Measurements from ENCODE around the gene DOK6.

Gene DOK6

DNA sequence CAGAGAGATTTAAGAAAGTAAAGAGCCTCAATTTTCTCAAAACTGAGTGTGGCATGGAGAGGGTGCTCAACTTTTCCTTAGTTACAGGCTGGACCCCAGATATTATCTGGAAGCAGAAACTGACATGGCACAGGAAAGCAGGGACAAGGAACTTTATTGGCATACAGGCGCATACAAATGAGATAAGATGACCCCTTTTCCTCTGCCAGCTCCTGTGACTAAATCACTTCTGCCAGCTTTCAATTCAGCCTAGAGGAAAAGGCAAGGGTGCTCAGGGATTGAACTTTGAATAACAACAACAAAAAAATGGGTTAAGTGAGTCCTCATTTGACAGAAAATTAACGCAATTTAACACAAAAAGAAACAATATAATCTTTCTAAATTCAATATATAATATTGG lies 284.1 kb downstream of the DOK6 start:
- DNase-seq (ENCODE audit: low read depth in 2 of 2) = no peak

- DNase-seq (ENCODE audit: low read depth in 2 of 2) = no peak
Measured at GRCh38 chr18:69686861-69687260, 286.2 kb downstream of the DOK6 start.

DNA sequence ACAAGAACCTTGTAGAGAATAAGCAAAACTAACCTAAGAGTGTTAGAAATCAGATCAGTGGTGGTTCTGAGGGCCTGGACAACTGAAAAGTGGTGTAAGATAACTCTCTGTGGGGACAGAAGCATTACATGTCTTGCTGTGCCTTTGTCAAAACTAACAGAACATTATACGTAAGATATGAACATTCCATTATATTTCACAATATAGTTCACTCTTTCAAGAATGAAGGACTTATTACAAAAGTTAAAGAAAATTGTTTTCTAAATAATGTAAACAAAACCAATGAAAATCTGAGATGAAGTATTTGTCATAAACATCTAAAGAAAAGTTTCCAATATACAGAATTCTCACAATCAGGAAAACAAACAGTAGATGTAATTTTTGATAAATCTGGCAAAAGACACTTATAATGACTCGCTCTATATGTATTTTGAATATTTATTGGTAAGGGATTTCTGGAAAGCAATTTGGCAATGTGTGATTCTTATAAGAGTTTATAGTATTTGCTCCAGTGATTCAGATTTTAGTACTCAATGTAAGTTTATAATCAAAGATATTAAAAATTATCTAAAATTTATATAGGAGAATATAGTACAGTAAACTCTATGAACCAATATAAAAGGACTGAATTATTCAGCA lies 288.6 kb downstream of the DOK6 start:
- no peak for DNase-seq (ENCODE audit: low read depth in 2 of 2)

DNA sequence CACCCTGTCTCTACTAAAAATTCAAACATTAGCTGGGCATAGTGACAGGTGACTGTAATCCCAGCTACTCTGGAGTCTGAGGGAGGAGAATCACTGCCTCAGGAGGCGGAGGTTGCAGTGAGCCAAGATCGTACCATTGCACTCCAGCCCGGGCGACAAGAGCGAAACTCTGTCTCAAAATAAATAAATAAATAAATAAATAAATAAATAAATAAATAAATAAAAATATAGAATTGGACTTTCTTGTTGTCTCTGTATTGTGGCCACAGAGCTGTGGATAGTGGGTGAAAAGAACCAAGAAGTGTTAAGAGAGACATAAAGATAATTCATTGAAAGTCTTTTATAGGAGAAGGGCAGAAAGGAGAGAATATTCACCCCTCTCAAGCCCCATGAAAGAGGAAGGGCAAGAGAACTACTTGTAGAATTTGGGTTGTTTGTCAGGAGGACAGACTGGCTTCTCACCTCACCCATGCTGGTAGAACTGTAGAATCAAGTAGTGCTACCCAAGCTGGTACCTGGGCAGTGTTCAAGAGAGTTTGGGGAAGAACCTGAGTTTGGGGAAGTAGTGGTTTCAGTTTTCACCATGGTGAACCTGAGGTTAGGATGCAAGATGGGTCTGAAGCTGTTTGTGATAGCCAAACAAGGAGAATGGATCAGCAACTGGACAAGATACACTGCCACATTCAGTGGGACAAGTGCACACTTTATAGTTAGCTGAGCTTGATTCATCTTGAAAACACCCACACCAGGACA lies 290.5 kb downstream of the DOK6 start:
- no peak for DNase-seq (ENCODE audit: low read depth in 2 of 2)

DNA sequence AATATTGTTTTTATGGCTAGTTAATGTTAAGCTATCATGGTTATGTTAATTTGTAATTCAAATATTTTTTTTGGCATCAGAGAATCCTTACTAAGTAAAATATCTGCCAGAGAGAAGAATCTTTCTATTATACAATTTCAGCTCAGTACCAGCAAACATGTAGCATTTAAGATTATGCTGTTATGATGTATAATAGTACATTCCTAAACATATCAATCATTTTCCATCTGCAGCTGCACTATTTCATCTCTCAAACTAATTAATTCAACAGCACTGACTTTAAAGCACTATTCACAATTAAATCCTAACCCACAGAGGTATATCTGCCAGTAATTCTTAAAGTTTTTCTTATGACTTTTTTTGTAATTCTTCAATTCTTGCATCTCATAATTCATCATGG lies 296.4 kb downstream of the DOK6 start:
- no peak for DNase-seq (ENCODE audit: low read depth in 2 of 2)

GRCh38 chr18:69697689-69698088 lies 297.0 kb downstream of the DOK6 start:
- no peak for DNase-seq (ENCODE audit: low read depth in 2 of 2)

DNA sequence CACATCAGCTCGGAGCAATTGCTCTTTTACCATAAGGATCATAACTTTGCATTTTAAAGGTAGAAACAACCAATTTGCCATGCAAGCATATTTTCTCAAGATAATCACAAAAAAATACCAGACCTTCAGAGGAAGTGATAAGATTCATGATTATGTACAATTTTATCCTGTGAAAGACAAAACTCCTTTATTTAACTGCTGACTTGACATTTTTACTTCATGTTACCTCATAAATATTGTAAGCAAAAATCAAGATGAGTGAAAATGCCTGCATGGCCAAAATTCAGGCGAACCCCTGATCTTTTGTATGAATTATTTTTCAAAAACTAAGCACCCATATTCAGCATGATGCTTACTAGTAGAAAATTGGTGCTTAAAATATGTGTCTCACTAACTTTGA lies 300.6 kb downstream of the DOK6 start:
- DNase-seq (ENCODE audit: low read depth in 2 of 2) = no peak

- DNase-seq (ENCODE audit: low read depth in 2 of 2) = no peak
Measured at GRCh38 chr18:69703461-69703860, 302.8 kb downstream of the DOK6 start.

DNA sequence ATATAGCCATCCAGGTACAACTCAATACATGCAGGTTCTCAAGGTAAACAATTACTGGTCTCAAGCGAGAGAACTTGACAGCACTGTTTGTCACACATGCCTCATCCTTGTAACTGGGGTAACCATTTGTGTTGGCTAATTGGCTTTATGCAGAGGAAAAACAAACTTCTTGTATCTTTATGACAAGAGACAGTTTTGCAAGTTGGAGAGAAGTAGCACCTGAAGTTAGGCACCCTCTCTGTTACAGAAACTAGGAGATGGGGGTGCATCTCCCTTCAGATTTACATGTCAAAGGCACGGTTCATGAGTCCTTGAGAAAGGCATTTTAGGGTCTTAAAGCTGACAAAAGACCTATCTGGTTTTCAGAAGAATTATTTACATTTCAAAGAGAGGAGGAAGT lies 305.3 kb downstream of the DOK6 start:
- DNase-seq (ENCODE audit: low read depth in 2 of 2) = no peak

GRCh38 chr18:69708844-69709243 lies 308.2 kb downstream of the DOK6 start:
- DNase-seq (ENCODE audit: low read depth in 2 of 2) = no peak

DNA sequence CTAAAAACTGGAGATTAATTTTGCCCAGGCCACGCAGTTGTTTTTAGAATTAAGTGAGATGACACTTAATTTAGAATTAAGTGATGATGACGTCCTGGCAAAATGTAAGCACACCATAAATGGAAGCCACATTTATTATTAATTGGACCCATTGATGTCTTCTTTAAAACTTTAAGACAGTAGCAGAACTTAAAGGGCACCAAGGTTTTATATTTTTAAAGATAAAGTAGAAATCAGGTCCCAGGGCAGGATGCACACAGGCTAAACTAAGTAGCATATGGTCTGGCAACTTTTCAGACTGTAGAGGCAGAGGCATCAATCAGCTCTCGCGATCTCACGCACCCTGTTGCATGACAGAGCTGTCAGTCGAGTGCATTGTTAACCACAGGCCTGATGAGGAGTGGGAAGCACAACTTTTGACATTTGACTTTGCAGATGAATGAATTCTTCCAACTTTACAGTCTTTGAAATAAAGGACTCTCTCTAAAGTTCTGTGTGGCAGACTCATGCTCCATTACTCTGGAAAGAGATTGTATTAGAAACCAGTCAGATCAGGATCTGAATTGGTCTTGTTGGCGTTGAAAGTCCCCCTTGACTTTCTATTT lies 314.6 kb downstream of the DOK6 start:
- no peak for DNase-seq (ENCODE audit: low read depth in 2 of 2)

DNA sequence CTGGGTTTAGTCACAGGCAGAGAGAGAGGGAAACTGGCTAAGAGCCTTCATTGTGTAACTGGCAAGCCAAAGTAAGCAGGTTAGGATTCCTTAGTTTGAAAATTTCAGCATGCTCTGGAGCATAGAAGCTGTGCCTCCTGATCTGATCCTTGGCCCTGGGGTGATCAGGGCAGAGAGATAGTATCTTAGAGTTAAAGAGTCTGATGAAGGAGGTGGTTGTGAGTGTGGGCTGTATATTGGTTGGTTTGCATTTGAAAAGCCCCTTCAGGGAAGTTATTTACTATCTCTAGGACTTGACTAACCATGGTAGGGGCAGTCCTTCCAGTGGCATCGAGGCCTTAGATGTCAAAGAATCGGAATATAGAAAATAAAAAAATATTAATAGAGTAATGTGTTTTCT lies 316.9 kb downstream of the DOK6 start:
- DNase-seq (ENCODE audit: low read depth in 2 of 2) = no peak

DNA sequence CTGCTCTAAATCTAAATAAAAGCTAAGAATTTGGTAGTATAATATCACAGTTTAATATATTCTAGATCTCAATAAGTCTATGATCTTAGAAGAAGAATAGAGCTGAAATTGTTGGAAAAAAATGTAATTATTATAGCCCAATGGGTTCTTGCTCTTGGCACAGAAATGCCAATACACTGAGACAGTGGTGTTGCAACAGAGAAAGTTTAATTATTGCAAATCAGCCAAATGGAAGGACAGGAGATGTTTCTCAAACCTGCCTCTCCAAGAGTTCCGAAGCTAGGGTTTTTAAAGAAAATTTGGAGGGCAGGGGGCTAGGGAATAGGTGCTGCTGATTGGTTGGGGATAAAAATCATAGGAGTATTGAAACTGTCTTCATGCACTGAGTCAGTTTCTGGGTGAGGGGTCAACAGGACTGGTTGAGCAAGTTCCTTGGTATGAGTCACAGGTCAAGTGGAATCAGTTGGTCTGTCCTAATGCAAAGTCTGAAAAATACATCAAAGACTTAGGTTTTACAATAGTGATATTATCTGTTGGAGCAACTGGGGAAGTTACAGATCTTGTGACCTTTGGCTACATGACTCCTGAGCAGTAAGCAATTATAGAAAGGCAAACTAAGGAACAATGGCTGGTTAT lies 318.3 kb downstream of the DOK6 start:
- DNase-seq (ENCODE audit: low read depth in 2 of 2) = no peak

- no peak for DNase-seq (ENCODE audit: low read depth in 2 of 2)
Measured at GRCh38 chr18:69720422-69720821, 319.7 kb downstream of the DOK6 start.

DNA sequence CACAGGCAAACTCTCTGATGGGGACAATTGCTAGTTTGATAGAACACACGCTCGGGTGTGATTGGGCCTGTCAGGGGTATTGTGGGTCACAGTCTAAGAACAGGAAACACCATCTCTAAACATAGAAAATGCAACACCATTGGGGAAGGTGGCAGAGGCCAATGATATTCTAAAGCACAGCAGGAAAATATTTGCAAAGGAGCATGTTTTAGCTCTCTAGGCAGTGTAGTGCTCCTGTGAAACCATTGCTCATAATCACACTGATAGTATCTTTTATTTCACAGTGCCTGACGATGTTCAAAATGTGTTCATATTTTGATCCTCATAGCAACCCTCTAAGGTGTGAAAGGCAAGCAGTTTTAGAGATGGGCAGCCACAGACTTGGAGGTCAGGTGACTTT lies 322.7 kb downstream of the DOK6 start:
- DNase-seq (ENCODE audit: low read depth in 2 of 2) = no peak

- no peak for DNase-seq (ENCODE audit: low read depth in 2 of 2)
Measured at GRCh38 chr18:69725009-69725408, 324.3 kb downstream of the DOK6 start.

- no peak for DNase-seq (ENCODE audit: low read depth in 2 of 2)
Measured at GRCh38 chr18:69725855-69726508, 325.3 kb downstream of the DOK6 start.

DNA sequence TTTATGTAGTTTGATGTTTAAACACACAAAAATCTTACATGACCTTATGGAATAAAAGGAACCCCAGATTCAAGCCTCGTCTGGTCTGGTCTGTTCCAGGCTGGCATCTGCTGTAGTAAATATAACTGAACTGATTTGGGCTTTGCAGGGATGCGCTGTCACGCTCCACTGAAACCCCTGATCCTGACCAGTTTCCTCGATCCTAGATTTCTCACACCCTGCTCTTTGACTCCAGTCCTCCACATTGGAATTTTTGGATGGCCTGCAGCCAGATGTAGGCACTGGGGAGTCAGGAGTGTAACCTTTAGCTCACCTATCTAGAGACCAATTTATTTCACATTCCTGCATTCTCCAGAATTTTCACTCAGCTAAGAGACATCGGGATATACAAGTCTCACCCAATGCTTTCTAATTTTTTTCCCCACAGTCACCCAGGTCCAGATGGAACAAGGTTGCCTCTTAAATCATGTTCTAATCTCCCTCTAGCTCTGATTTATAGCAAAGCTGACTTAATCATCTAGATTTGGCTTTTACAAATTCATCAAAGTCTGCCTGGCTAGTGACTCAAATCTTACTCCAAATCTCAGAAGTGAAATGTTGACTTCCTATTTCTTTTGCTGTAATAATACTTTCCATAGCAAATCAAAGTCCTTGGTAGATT lies 327.4 kb downstream of the DOK6 start:
- no peak for DNase-seq (ENCODE audit: low read depth in 2 of 2)

GRCh38 chr18:69730664-69731063 lies 330.0 kb downstream of the DOK6 start:
- DNase-seq (ENCODE audit: low read depth in 2 of 2) = no peak

DNA sequence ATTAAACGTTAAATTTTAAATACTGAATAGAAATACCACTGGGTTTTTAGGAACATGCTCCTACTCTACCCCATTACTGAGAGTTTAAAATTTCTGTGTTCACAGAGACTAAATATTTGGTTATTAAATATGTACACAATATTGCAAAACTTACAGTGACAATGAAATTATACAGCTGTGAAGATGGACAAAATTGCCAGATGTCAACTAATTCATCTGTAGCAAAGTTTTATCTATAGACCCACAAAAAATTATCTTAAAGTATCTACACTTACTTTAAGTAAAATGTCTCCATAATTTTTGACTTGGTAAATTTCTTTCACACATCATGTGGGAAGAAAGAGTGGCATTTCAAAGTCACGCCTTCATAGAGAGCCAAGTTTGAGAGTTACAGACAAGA lies 333.8 kb downstream of the DOK6 start:
- no peak for DNase-seq (ENCODE audit: low read depth in 2 of 2)

GRCh38 chr18:69736730-69737129 lies 336.0 kb downstream of the DOK6 start:
- DNase-seq (ENCODE audit: low read depth in 2 of 2) = no peak

DNA sequence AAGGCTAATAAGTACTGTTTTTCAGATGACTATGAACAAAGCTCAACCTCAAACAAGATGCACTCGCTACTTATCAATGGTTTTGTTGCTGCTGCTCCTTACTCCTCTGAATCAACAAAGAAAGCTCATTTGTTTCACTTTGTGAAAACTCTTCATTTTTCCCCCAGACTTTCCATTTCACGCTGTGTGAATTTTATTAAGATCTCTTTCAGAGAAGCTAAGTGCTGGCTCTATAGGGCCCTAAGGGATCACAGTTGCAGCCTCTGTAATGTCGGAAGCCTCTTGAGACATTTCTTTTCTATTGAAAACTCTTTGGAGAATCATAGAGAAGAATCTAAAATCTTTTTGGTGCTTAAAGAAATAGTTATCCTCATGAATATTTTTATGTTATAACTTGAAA lies 337.2 kb downstream of the DOK6 start:
- no peak for DNase-seq (ENCODE audit: low read depth in 2 of 2)
